Stimulated activated CD8-positive, alpha-beta memory T cell treated with anti-CD3 and anti-CD28 coated beads, Interleukin-15, amount 100 ng/mL, for 24 hours (primary cell): ENCODE measurements around the gene WNT3A.

Experiments
- DNase-seq: peaks from one replicate; pipeline ENCODE4 v3.0.0-alpha.2; 2020; ENCODE audit warnings: low read depth

Gene WNT3A

GRCh38 chr1:228084797-228085196 lies 78.0 kb downstream of the WNT3A start:
- DNase-seq: no peak

GRCh38 chr1:228085287-228085951 lies 78.6 kb downstream of the WNT3A start:
- DNase-seq: no peak

GRCh38 chr1:228087771-228088251 lies 81.0 kb downstream of the WNT3A start:
- no peak for DNase-seq

- DNase-seq: no peak
Observed at GRCh38 chr1:228088586-228089498, 82.0 kb downstream of the WNT3A start.

GRCh38 chr1:228089519-228090380 lies 83.0 kb downstream of the WNT3A start:
- no peak for DNase-seq

GRCh38 chr1:228090613-228091081 lies 83.8 kb downstream of the WNT3A start:
- no peak for DNase-seq

- DNase-seq: no peak
Observed at GRCh38 chr1:228091084-228091483, 84.3 kb downstream of the WNT3A start.

GRCh38 chr1:228092342-228093049 lies 85.7 kb downstream of the WNT3A start:
- no peak for DNase-seq

- no peak for DNase-seq
Observed at GRCh38 chr1:228093050-228093906, 86.5 kb downstream of the WNT3A start.

- DNase-seq: no peak
Observed at GRCh38 chr1:228094432-228095016, 87.7 kb downstream of the WNT3A start.

- DNase-seq: no peak
Observed at GRCh38 chr1:228095161-228095560, 88.4 kb downstream of the WNT3A start.

GRCh38 chr1:228095938-228096337 lies 89.1 kb downstream of the WNT3A start:
- no peak for DNase-seq

GRCh38 chr1:228096416-228097332 lies 89.9 kb downstream of the WNT3A start:
- no peak for DNase-seq

- no peak for DNase-seq
Observed at GRCh38 chr1:228097333-228098081, 90.7 kb downstream of the WNT3A start.

GRCh38 chr1:228098323-228098931 lies 91.6 kb downstream of the WNT3A start:
- no peak for DNase-seq

GRCh38 chr1:228099331-228099732 lies 92.5 kb downstream of the WNT3A start:
- DNase-seq: no peak

- no peak for DNase-seq
Observed at GRCh38 chr1:228100822-228101613, 94.2 kb downstream of the WNT3A start.
